H9 (cell line): ENCODE measurements around the gene PREX1. TPM values are rescaled to one million over a fixed set of nuclear protein-coding genes. Genes with fewer than 3 reads are reported as not detected.
A peak's percentile ranks its signal among the peaks of the same experiment; 100 is the strongest.

Experiments
- DNase-seq: peaks from one replicate; pipeline ENCODE4 v3.0.0-alpha.2; 2017
- H2AFZ ChIP-seq: one replicate; pipeline ENCODE4 v1.6.1; 2013; ENCODE audit warnings: mild to moderate bottlenecking, low read length, control low read depth, moderate library complexity
- H2AK5ac ChIP-seq: 2 replicates; pipeline ENCODE4 v1.6.1; 2013; ENCODE audit warnings: low read length, control low read depth, mixed read lengths; ENCODE audit not compliant: insufficient read length
- H2BK120ac ChIP-seq: one replicate; pipeline ENCODE4 v1.6.1; 2013; ENCODE audit warnings: low read depth, mild to moderate bottlenecking, low read length, control low read depth, inconsistent platforms; ENCODE audit not compliant: poor library complexity, severe bottlenecking
- H2BK12ac ChIP-seq: 2 replicates; pipeline ENCODE4 v1.6.1; 2013; ENCODE audit warnings: low read length, control low read depth, mixed read lengths, low read depth; ENCODE audit not compliant: insufficient read length
- H2BK15ac ChIP-seq: 2 replicates; pipeline ENCODE4 v1.6.1; 2013; ENCODE audit warnings: low read depth, low read length, control low read depth
- H2BK20ac ChIP-seq: one replicate; pipeline ENCODE4 v1.6.1; 2013; ENCODE audit warnings: low read depth, mild to moderate bottlenecking, low read length, control low read depth, inconsistent platforms; ENCODE audit not compliant: poor library complexity, severe bottlenecking
- H2BK5ac ChIP-seq: 2 replicates; pipeline ENCODE4 v1.6.1; 2013; ENCODE audit warnings: low read length, control low read depth, mixed read lengths; ENCODE audit not compliant: insufficient read length
- H3K14ac ChIP-seq: 2 replicates; pipeline ENCODE4 v1.6.1; 2013; ENCODE audit warnings: low read length, control low read depth; ENCODE audit not compliant: insufficient read depth
- H3K18ac ChIP-seq: 2 replicates; pipeline ENCODE4 v1.6.1; 2013; ENCODE audit warnings: low read depth, mild to moderate bottlenecking, mixed read lengths, low read length, control low read depth; ENCODE audit not compliant: insufficient read length
- H3K23ac ChIP-seq: 2 replicates; pipeline ENCODE4 v1.6.1; 2013; ENCODE audit warnings: low read length, control low read depth, mixed read lengths, low read depth; ENCODE audit not compliant: insufficient read length
- H3K23me2 ChIP-seq: 2 replicates; pipeline ENCODE4 v1.6.1; 2013; ENCODE audit warnings: low read depth, mild to moderate bottlenecking, mixed read lengths, low read length, control low read depth; ENCODE audit not compliant: insufficient read length, poor library complexity, severe bottlenecking
- H3K27ac ChIP-seq: 2 replicates; pipeline ENCODE4 v1.5.1; 2013; ENCODE audit warnings: low read length, control low read depth, mixed read lengths, low read depth; ENCODE audit not compliant: insufficient read length
- H3K27me3 ChIP-seq: 2 replicates; pipeline ENCODE4 v1.6.1; 2013; ENCODE audit warnings: low read length, control low read depth, inconsistent platforms; ENCODE audit not compliant: insufficient read depth
- H3K4ac ChIP-seq: 2 replicates; pipeline ENCODE4 v1.6.1; 2013; ENCODE audit warnings: low read depth, mild to moderate bottlenecking, control low read depth, inconsistent platforms, low read length, moderate library complexity
- H3K4me1 ChIP-seq: 2 replicates; pipeline ENCODE4 v1.6.1; 2013; ENCODE audit warnings: low read length, control low read depth, inconsistent platforms; ENCODE audit not compliant: insufficient read depth
- H3K4me2 ChIP-seq: 2 replicates; pipeline ENCODE4 v1.6.1; 2013; ENCODE audit warnings: low read length, control low read depth, mixed read lengths; ENCODE audit not compliant: insufficient read length, insufficient read depth
- H3K56ac ChIP-seq: 2 replicates; pipeline ENCODE4 v1.6.1; 2013; ENCODE audit warnings: low read depth, mild to moderate bottlenecking, mixed read lengths, low read length, control low read depth; ENCODE audit not compliant: insufficient read length
- H3K79me1 ChIP-seq: 2 replicates; pipeline ENCODE4 v1.6.1; 2013; ENCODE audit warnings: low read depth, mild to moderate bottlenecking, moderate library complexity, low read length, control low read depth, inconsistent platforms; ENCODE audit not compliant: insufficient read depth, poor library complexity, severe bottlenecking
- H3K79me2 ChIP-seq: 2 replicates; pipeline ENCODE4 v1.6.1; 2013; ENCODE audit warnings: low read length, control low read depth, inconsistent platforms; ENCODE audit not compliant: insufficient read depth
- H3K9ac ChIP-seq: 2 replicates; pipeline ENCODE4 v1.6.1; 2013; ENCODE audit warnings: low read length, control low read depth, mixed read lengths; ENCODE audit not compliant: insufficient read length; ENCODE audit errors: extremely low read depth
- H3K9me3 ChIP-seq: one replicate; pipeline ENCODE4 v1.6.1; 2013; ENCODE audit warnings: low read depth, low read length, inconsistent platforms; ENCODE audit not compliant: control insufficient read depth
- H3T11ph ChIP-seq: one replicate; pipeline ENCODE4 v1.6.1; 2013; ENCODE audit warnings: mild to moderate bottlenecking, low read length, control low read depth, inconsistent platforms
- H4K20me1 ChIP-seq: one replicate; pipeline ENCODE4 v1.6.1; 2013; ENCODE audit not compliant: control insufficient read depth, insufficient read length, insufficient read depth
- H4K5ac ChIP-seq: 2 replicates; pipeline ENCODE4 v1.6.1; 2013; ENCODE audit warnings: low read depth, mild to moderate bottlenecking, mixed read lengths, low read length, control low read depth; ENCODE audit not compliant: insufficient read length
- H4K8ac ChIP-seq: replicated peaks from 2 replicates; pipeline ENCODE4 v1.6.1; 2013; ENCODE audit warnings: low read length, control low read depth, mixed read lengths, low read depth; ENCODE audit not compliant: insufficient read length
- H4K91ac ChIP-seq: 2 replicates; pipeline ENCODE4 v1.6.1; 2013; ENCODE audit warnings: low read depth, mild to moderate bottlenecking, moderate library complexity, mixed read lengths, low read length, control low read depth; ENCODE audit not compliant: insufficient read length
- H3K27ac Mint-ChIP-seq, 3 experiments: 2 replicates in 2 of 3; 3 replicates in 1 of 3; pipeline ENCODE4 v1.8.0; 2020 to 2021; ENCODE audit warnings: mixed read lengths in 3 of 3, mild to moderate bottlenecking in 1 of 3, moderate library complexity in 1 of 3
- H3K27me3 Mint-ChIP-seq: 2 replicates; pipeline ENCODE4 v1.8.0; 2021; ENCODE audit warnings: low read depth, mild to moderate bottlenecking, moderate library complexity, mixed read lengths
- H3K36me3 Mint-ChIP-seq, 3 experiments: 2 replicates in 2 of 3; 3 replicates in 1 of 3; pipeline ENCODE4 v1.8.0; 2020 to 2021; ENCODE audit warnings: low read depth in 3 of 3, mixed read lengths in 3 of 3; ENCODE audit not compliant: insufficient read depth in 1 of 3
- H3K4me1 Mint-ChIP-seq, 2 experiments: 2 replicates each; pipeline ENCODE4 v1.8.0; 2020; ENCODE audit warnings: mixed read lengths in 2 of 2
- H3K4me3 Mint-ChIP-seq, 2 experiments: 2 replicates in 1 of 2; 3 replicates in 1 of 2; pipeline ENCODE4 v1.8.0; 2020 to 2021; ENCODE audit warnings: mild to moderate bottlenecking in 2 of 2, mixed read lengths in 2 of 2, moderate library complexity in 1 of 2
- H3K9me3 Mint-ChIP-seq, 2 experiments: 2 replicates in 1 of 2; 3 replicates in 1 of 2; pipeline ENCODE4 v1.8.0; 2020; ENCODE audit warnings: mild to moderate bottlenecking in 2 of 2, mixed read lengths in 2 of 2, moderate library complexity in 1 of 2
- CTCF ChIP-seq: fragments of 200-600 bp; sonication (generic); conservative IDR thresholded peaks from 3 replicates; pipeline ENCODE4 v1.8.0; 2021; ENCODE audit warnings: antibody characterized with exemption, mild to moderate bottlenecking
- WGBS: extraction: QIAGEN DNeasy Blood & Tissue Kit; methylation state at CpG from one replicate; pipeline ENCODE4 v1.1.7; 2013; ENCODE audit warnings: missing lambda C conversion rate, low lambda C conversion rate, mixed read lengths; ENCODE audit not compliant: insufficient read length; ENCODE audit errors: extremely low coverage; 5-methylcytosine and 5-hydroxymethylcytosine counted together
- total RNA-seq: library from RNA; stranded (reverse); gene quantifications from 2 replicates; pipeline ENCODE4 v1.2.1, GENCODE V29; 2021

Gene PREX1
- total RNA-seq, 1 experiment from 2014 or later = 6.6 TPM

GRCh38 chr20:48578397-48579098 lies 249.3 kb downstream of the PREX1 start:
- no peak overlapping the region for H4K5ac ChIP-seq
- H2BK15ac ChIP-seq = no peak overlapping the region
- H4K8ac ChIP-seq = no peak overlapping the region
- H3K27me3 ChIP-seq = no peaks in the 10 kb centered on the region
- no peak overlapping the region for H2AFZ ChIP-seq
- no peak overlapping the region for H4K91ac ChIP-seq
- H4K20me1 ChIP-seq = no peaks in the 10 kb centered on the region
- no peak for DNase-seq
- WGBS = no CpG with 5 or more reads among the region's 11 CpGs
- Mint-ChIP-seq H3K27me3 (no peaks in the 10 kb centered on the region; the same call in 1 of the 2 replicates), H3K27ac (no peak overlapping the region; a peak in 1 of 7 replicates), H3K4me1 (peaks cover 7 to 8% of the 10 kb centered on the region in 2 experiments), H3K36me3 (no peaks in the 10 kb centered on the region), H3K4me3 (no peak overlapping the region), H3K9me3 (no peaks in the 10 kb centered on the region; a peak in 1 of 5 replicates)
- H3T11ph ChIP-seq = no peak overlapping the region
- no peaks in the 10 kb centered on the region for H3K4me1 ChIP-seq
- H2AK5ac ChIP-seq = no peak overlapping the region
- H3K23me2 ChIP-seq = no peaks in the 10 kb centered on the region
- peak; percentile 18; the same call in 1 of the 3 replicates for TF ChIP-seq CTCF
- no peak overlapping the region for H3K4me2 ChIP-seq
- H3K4ac ChIP-seq = no peak overlapping the region
- no peak overlapping the region for H3K23ac ChIP-seq
- H2BK12ac ChIP-seq = no peak overlapping the region
- H2BK120ac ChIP-seq = no peak overlapping the region
- H2BK20ac ChIP-seq = no peak overlapping the region
- H3K56ac ChIP-seq = no peak overlapping the region
- H3K79me1 ChIP-seq = no peaks in the 10 kb centered on the region
- H3K18ac ChIP-seq = no peak overlapping the region
- H3K9me3 ChIP-seq = no peaks in the 10 kb centered on the region
- H3K79me2 ChIP-seq = no peaks in the 10 kb centered on the region
- H3K27ac ChIP-seq = no peak overlapping the region
- H3K9ac ChIP-seq = no peak overlapping the region
- H2BK5ac ChIP-seq = no peak overlapping the region
- no peak overlapping the region; the same call in 1 of the 2 replicates for H3K14ac ChIP-seq
